GM12891 (cell line): ENCODE results near the gene ALKBH2.
"Not testable (repeated sequence)": the region's sequence is repeated elsewhere in the genome, so short reads cannot be mapped to it uniquely, and the experiment has no call there.

Experiments used
- DNase-seq: peaks from one replicate; pipeline ENCODE4 v3.0.0; 2011; ENCODE audit warnings: low spot score; ENCODE audit not compliant: insufficient read length
- FAIRE-seq: peaks from 2 replicates; lab custom pipeline; 2011; peaks lifted over from hg19 to GRCh38; lab: Jason Lieb, UNC
- PAX5 ChIP-seq: IDR thresholded peaks from 2 replicates; pipeline ENCODE4 v1.6.1; 2011; ENCODE audit warnings: low read length, moderate library complexity, mild to moderate bottlenecking; ENCODE audit not compliant: insufficient read depth, severe bottlenecking
- POLR2A ChIP-seq: IDR thresholded peaks from 2 replicates; pipeline ENCODE4 v1.6.1; 2011; ENCODE audit warnings: low read depth, low read length, control low read depth
- POLR2AphosphoS5 ChIP-seq: IDR thresholded peaks from 2 replicates; pipeline ENCODE4 v1.6.1; 2011; ENCODE audit warnings: low read depth, low read length, control low read depth
- POU2F2 ChIP-seq: IDR thresholded peaks from 2 replicates; pipeline ENCODE4 v1.6.1; 2011; ENCODE audit warnings: low read depth, mild to moderate bottlenecking, control low read depth, low read length, moderate library complexity
- SPI1 ChIP-seq: IDR thresholded peaks from 2 replicates; pipeline ENCODE4 v1.6.1; 2011; ENCODE audit warnings: low read depth, low read length, control low read depth
- TAF1 ChIP-seq: IDR thresholded peaks from 2 replicates; pipeline ENCODE4 v1.6.1; 2011; ENCODE audit warnings: low read depth, low read length, control low read depth

Gene ALKBH2

DNA sequence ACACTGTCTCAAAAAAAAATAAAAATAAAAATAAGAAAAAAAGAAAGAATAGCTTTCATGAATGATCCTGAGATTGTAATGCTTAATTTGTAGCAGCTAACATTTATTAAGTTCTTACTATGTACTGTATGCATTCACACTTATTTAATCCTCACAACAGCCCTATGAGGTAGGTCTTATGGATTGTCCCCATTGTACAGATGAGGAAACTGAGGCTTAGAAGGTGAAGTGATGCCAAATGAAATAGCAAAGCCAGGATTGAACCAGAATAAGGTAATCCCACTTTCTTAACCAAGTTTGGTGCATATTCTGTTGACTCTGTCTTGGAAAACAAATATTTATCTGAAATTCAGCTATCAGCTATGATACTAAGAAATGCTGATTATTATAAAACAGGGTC is 38.8 kb downstream of the ALKBH2 start:
- FAIRE-seq (no peak), DNase-seq (no peak)

DNA sequence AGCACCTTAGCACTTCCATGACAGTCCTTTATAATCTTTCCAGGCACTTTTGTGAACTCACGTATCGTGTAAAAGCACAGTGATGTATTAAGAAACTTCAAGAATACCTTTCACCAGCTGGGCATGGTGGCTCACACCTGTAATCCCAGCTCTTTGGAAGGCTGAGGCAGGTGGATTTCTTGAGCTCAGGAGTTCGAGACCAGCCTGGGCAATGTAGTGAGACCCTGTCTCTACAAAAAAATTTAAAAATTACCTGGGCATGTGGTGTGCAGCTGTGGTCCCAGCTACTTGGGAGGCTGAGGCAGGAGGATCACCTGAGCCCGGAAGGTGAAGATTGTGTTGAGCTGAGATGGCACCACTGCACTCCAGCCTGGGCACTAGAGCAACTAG is 39.2 kb downstream of the ALKBH2 start:
- FAIRE-seq, DNase-seq: not testable (repeated sequence)

More for the DNA sequence above, 38.8 kb downstream of the ALKBH2 start:
- TF ChIP-seq POLR2A (no peak), TAF1 (no peak), PAX5 (no peak), POU2F2 (no peak), POLR2AphosphoS5 (no peak), SPI1 (no peak)

DNA sequence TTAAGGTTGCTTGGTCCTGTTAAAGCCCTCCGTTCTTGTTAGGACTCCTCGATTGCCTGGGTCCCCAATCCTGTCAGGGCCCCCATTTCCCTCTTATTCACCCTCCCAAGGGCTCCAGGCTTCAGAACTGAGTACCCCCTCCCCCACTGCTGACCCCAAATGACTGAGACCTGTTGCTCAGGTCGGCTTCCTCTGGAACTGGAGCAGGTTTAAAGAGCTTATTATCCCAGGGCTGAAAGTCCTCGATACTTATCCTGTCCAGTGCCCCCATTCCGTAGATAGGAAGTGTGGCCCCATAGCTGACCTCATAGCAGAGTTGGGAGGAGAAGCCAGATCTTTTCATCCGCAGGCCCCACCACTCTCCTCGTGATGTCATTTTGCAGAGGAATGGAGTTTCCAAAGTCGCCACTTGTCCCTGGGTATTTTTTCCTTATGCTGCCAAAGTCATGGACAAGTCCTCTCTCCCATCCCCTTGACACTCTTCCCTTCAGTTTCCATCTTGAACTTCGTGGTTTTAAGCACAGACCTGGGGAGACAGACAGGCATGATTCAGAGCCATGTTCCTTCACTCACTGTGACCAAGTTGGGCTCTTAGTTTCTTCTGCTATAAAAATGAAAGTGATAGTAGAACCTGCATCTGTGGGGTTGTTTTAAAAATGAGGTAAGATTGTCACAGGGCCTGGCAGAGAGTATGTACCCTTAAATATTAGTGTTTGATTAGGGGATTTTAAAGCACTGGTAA is 39.7 kb downstream of the ALKBH2 start:
- TF ChIP-seq POLR2AphosphoS5 = 0 out of 2 replicates have a peak, but pooled peaks have one; percentile 43
- no peak for TF ChIP-seq TAF1
- FAIRE-seq = peak; percentile 47
- DNase-seq = peak; percentile 25

DNA sequence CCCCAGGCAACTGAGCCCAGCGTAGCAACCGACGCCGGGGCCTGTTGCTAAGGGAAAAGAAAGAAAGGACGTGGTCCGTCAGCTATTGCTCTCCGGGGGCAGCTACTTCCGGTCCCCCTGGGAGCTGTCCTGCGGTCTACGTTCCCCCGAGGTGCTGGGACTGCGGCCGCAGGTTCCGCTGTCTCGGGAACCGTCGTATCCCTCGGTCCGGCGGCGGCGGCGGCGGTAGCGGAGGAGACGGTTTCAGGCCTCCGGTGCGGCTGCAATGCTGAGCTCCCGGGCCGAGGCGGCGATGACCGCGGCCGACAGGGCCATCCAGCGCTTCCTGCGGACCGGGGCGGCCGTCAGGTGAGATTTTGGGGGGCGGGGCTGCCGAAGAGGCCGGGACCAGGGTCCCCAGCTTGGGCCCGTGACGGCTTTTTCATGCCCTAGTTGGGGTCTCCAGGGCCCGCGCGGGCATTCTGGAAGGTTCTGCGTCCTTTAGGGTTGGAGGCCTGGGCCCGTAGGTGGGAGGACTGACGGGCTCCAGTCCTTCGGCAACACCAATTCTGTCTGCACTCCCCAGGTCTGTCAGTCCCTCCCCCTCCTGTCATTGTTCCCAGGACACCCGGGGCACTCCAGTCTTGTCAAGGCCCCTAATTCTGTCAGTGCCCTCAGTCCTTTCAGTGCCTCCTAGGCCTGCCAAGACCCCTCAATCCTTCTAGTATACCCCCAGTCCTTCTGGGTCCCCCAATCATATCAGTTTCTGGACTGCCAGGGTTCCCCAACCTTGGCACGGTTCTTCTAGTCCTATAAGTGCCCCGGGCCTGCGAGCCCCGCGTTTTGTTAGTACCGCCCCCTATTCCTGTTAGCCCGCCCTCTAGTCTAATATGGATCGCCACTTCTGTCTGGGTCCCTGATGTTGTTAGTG is 40.6 kb downstream of the ALKBH2 start, which contains the start of gene USP30:
TSS of gene USP30 (plus strand) at position 163 of the 910 bp plus-strand sequence. CDS start at position 266, 103 bp downstream.
- TF ChIP-seq SPI1 (no peak), POU2F2 (peak; percentile 82; the same call in 1 of the 2 replicates), POLR2A (no peak), TAF1 (peak; percentile 47; the same call in 1 of the 2 replicates)
- FAIRE-seq (peak; percentile 81), DNase-seq (peak; percentile 81)

DNA sequence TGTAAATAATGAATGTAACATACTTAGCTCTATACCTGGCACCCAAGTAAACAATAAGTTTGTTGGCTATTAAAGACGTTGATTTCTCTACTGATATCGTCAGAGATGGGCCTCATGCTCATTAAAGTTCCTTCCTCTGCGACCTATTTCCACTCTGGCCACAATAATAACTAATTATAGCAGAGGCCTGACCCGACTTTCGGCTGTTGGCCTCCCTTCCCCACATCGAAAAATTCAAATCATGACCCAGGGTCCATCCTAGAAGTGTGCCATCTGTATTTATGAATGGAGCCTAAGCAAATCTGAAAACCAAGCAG is 41.2 kb downstream of the ALKBH2 start:
- TF ChIP-seq POLR2A (no peak), PAX5 (no peak), POU2F2 (no peak), SPI1 (no peak), POLR2AphosphoS5 (no peak), TAF1 (no peak)
- FAIRE-seq = no peak
- DNase-seq = no peak

DNA sequence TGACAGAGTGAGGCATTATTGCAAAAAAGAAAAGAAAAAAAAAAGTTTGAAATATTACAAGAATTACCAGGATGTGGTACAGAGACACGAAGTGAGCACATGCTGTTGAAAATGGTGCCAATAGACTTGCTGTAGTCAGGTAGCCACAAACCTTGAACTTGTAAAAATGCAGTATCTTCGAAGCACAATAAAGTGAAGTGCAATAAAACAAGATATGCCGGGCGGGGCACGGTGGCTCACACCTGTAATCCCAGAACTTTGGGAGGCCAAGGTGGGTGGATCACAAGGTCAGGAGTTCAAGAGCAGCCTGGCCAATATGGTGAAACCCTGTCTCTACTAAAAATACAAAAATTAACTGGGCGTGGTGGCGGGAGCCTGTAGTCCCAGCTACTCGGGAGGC is 43.5 kb downstream of the ALKBH2 start:
- not testable (repeated sequence) for DNase-seq, FAIRE-seq

DNA sequence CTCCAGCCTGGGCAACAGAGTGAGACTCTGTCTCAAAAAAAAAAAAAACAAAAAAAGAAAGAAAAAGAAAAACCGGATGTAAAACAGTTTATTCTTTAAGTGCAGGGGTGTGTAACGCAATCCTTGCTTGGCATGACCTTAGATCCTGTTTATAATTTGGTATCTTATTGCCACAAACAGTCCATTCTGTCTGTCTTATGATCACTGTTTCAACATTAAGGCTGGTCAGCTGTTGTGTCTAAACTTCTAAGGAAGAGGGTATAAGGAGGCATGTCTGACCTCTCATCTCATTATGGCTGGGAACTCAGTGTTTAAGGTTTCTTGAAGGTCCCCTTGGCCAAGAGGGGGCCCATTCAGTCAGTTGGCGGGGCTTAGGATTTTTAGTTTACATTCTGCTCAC is 44.6 kb downstream of the ALKBH2 start:
- not testable (repeated sequence) for DNase-seq
- peak; percentile 61 for FAIRE-seq

DNA sequence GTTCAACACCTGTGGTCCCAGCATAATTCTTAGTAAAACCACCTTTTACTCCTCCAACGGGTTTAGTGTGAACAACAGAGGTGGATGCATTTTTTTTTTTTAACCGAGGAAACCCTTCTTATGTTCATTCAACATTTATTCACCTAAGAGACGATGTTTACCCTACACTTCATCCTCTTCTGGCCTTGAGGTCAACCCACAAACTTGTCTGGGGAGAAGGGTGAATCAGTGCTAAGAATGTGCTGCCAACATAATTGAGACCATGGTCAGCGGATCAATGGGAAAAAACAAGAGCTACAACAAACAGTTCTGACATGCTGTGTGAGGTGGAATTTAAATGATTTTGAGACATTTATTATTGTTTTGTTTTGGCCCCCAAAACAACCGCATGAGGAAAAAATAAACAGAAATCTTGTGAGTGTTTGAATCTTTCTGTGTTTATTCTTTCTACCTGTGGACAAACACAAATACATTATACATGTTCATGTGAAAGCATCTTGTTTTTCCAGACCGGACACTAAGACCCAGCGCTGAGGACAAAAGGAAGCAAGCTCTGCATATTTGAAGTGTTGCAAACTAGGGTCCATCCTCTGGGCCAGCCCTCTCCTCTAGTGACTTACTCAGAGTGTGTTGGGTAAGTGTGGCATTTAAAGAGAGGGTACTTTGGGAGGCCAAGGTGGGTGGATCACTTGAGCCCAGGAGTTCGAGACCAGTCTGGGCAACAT is 46.0 kb downstream of the ALKBH2 start:
- TF ChIP-seq POLR2AphosphoS5 (no peak), PAX5 (no peak), TAF1 (no peak), POLR2A (no peak), SPI1 (no peak), POU2F2 (no peak)
- FAIRE-seq = no peak

DNA sequence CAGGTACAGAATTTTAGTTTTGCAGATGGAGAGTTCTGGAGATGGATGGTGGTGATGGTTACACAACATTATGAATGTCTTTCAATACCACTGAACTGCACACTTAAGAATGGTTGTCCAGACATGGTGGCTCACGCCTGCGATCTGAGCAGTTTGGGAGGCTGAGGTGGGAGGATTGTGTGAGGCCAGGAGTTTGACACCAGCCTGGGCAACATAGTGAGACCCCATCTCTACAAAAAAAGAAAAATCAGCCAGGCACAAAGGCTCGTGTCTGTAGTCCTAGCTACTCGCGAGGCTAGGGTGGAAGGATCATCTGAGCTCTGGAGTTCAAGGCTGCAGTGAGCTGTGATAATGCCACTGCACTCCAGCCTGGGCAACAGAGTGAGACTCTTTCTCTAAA is 49.0 kb downstream of the ALKBH2 start:
- FAIRE-seq (no peak), DNase-seq (no peak)
- TF ChIP-seq POLR2A = no peak
- TF ChIP-seq SPI1 = no peak
- TF ChIP-seq PAX5 = no peak
- TF ChIP-seq TAF1 = no peak
- TF ChIP-seq POLR2AphosphoS5 = no peak

More for the DNA sequence above, 46.0 kb downstream of the ALKBH2 start:
- DNase-seq = no peak
